T-cell (primary cell): ENCODE data around the gene USP37. TPM values are rescaled to one million over a fixed set of nuclear protein-coding genes. Genes with fewer than 3 reads are reported as not detected.

Experiments
- ATAC-seq, 4 experiments: fragments of 200-7000 bp in 3 of 4; fragments of 150-1000 bp in 1 of 4; cut with Tn5 transposase; replicated peaks in 1 of 4; 1 replicate in 3 of 4; 2 replicates in 1 of 4; pipeline ENCODE4 v1.10.0; 2021; ENCODE audit warnings: moderate library complexity in 3 of 4, mild to moderate bottlenecking in 2 of 4, moderate number of reproducible peaks in 1 of 4
- CTCF ChIA-PET, 2 donors: fragments of 300-600 bp; sonication (Branson Sonifier 250); formaldehyde crosslinking; loops; one replicate each; lab custom pipeline; 2022; ENCODE audit warnings: antibody characterized with exemption in 2 of 2; lab: Charles Lee
- POLR2A ChIA-PET, 2 donors: fragments of 300-600 bp; sonication (Branson Sonifier 250); formaldehyde crosslinking; loops; one replicate each; lab custom pipeline; 2022; ENCODE audit warnings: antibody characterized with exemption in 2 of 2; lab: Charles Lee
- DNase-seq, 35 experiments: peaks; one replicate each; pipeline versions ENCODE4 v3.0.0 to v3.0.0-alpha.2; 2013 to 2023
- H3K27ac ChIP-seq: one replicate; pipeline ENCODE4 v1.5.1; 2013; ENCODE audit warnings: low read length
- H3K27me3 ChIP-seq, 2 experiments: replicated peaks in 1 of 2; 1 replicate in 1 of 2; 2 replicates in 1 of 2; pipeline versions ENCODE4 v1.6.1 to v1.7.0; 2013; ENCODE audit warnings: low read length in 1 of 2, mixed read lengths in 1 of 2; ENCODE audit not compliant: control insufficient read depth in 2 of 2, insufficient read depth in 2 of 2; ENCODE audit errors: extremely low read depth in 1 of 2
- H3K36me3 ChIP-seq, 2 donors: 1 replicate in 1 of 2; 2 replicates in 1 of 2; pipeline versions ENCODE4 v1.6.1 to v1.7.0; 2013; ENCODE audit warnings: low read length in 1 of 2; ENCODE audit not compliant: control insufficient read depth in 2 of 2, insufficient read depth in 1 of 2; ENCODE audit errors: extremely low read depth in 1 of 2
- H3K4me1 ChIP-seq, 2 experiments: 1 replicate in 1 of 2; 2 replicates in 1 of 2; pipeline versions ENCODE4 v1.6.1 to v1.7.0; 2013; ENCODE audit warnings: low read length in 2 of 2, mixed read lengths in 1 of 2; ENCODE audit not compliant: insufficient read depth in 2 of 2, control insufficient read depth in 1 of 2; ENCODE audit errors: extremely low read depth in 1 of 2
- H3K4me3 ChIP-seq, 2 donors: 1 replicate in 1 of 2; 2 replicates in 1 of 2; pipeline versions ENCODE4 v1.5.1 to v1.7.0; 2013; ENCODE audit warnings: mild to moderate bottlenecking in 2 of 2, low read length in 1 of 2, moderate library complexity in 1 of 2; ENCODE audit not compliant: control insufficient read depth in 1 of 2; ENCODE audit errors: extremely low read depth in 1 of 2
- H3K9me3 ChIP-seq: 2 replicates; pipeline ENCODE4 v1.7.0; 2013
- H3K27ac Mint-ChIP-seq, 2 donors: one replicate each; pipeline ENCODE4 v1.8.0; 2020 to 2021; ENCODE audit warnings: mild to moderate bottlenecking in 2 of 2, mixed read lengths in 2 of 2
- H3K27me3 Mint-ChIP-seq, 2 donors: one replicate each; pipeline ENCODE4 v1.8.0; 2021 to 2022; ENCODE audit warnings: mixed read lengths in 2 of 2
- H3K36me3 Mint-ChIP-seq: one replicate; pipeline ENCODE4 v1.8.0; 2021; ENCODE audit warnings: mixed read lengths
- H3K4me1 Mint-ChIP-seq, 3 donors: one replicate each; pipeline ENCODE4 v1.8.0; 2020 to 2022; ENCODE audit warnings: mixed read lengths in 3 of 3, mild to moderate bottlenecking in 1 of 3
- H3K4me3 Mint-ChIP-seq, 3 donors: one replicate each; pipeline ENCODE4 v1.8.0; 2020 to 2022; ENCODE audit warnings: mild to moderate bottlenecking in 3 of 3, mixed read lengths in 3 of 3, moderate library complexity in 3 of 3
- H3K9me3 Mint-ChIP-seq, 3 donors: one replicate each; pipeline ENCODE4 v1.8.0; 2020 to 2022; ENCODE audit warnings: mixed read lengths in 3 of 3
- WGBS: methylation state at CpG from one replicate; pipeline ENCODE4 v1.1.5; 2013; ENCODE audit warnings: missing lambda C conversion rate; ENCODE audit not compliant: insufficient coverage; 5-methylcytosine and 5-hydroxymethylcytosine counted together
- total RNA-seq, 35 experiments: library from RNA in 6 of 35; stranded (reverse) in 6 of 35; fragments of 120-200 nt in 1 of 35; gene quantifications; one replicate each; pipeline versions ENCODE4 v1.2.1 to v1.2.4 and lab custom pipeline; 2013 to 2026

Gene USP37
- total RNA-seq, 5 donors from 2014 or later (not counting 1 experiment from before 2014, with no cell fraction given): 19.5 to 28.8 (median 22.9) TPM

- H3K27ac Mint-ChIP-seq: no peak overlapping the region
- CTCF ChIA-PET: no interaction called here
Measured at GRCh38 chr2:218421027-218421426, 147.1 kb downstream of the USP37 start.

GRCh38 chr2:218419630-218420216, 148.4 kb downstream of the USP37 start:
- no peak for DNase-seq
- ChIA-PET CTCF (interaction anchor here in 1 of 2 donors (0.6 to 0.7 kb wide), 2 partner anchors 33 to 63 kb away, joined by 3 to 8 read pairs; partner anchors contain the start of gene CATIP), POLR2A (interaction anchor here in 1 of 2 donors (0.6 kb wide), 2 partner anchors 15 to 74 kb away, joined by 3 read pairs; no protein-coding TSS in a partner anchor)
- H3K9me3 ChIP-seq: no peaks in the 10 kb centered on the region
- H3K4me3 Mint-ChIP-seq: no peak overlapping the region
- no peak for ATAC-seq
- no peaks in the 10 kb centered on the region for H3K9me3 Mint-ChIP-seq
- no peak overlapping the region for H3K4me3 ChIP-seq
- H3K36me3 Mint-ChIP-seq: no peaks in the 10 kb centered on the region
- H3K27ac ChIP-seq: no peak overlapping the region
- H3K27me3 Mint-ChIP-seq: no peaks in the 10 kb centered on the region
- H3K36me3 ChIP-seq: no peaks in the 10 kb centered on the region
- H3K27me3 ChIP-seq: peaks cover 0 to 8% of the 10 kb centered on the region in 2 experiments
- H3K4me1 Mint-ChIP-seq: peaks cover 0 to 8% (median 0%) of the 10 kb centered on the region in 3 donors
- no peak overlapping the region for H3K27ac Mint-ChIP-seq
- H3K4me1 ChIP-seq: no peaks in the 10 kb centered on the region
- no CpG with 5 or more reads among the region's 7 CpGs for WGBS

More at GRCh38 chr2:218421027-218421426, 147.1 kb downstream of the USP37 start:
- Mint-ChIP-seq H3K36me3 (no peaks in the 10 kb centered on the region), H3K4me3 (no peak overlapping the region), H3K9me3 (no peaks in the 10 kb centered on the region), H3K4me1 (peaks cover 0 to 8% (median 0%) of the 10 kb centered on the region in 3 donors), H3K27me3 (no peaks in the 10 kb centered on the region)
- no peak overlapping the region for H3K27ac ChIP-seq
- H3K9me3 ChIP-seq: no peaks in the 10 kb centered on the region
- H3K4me3 ChIP-seq: no peak overlapping the region
- no peaks in the 10 kb centered on the region for H3K4me1 ChIP-seq
- no peak for ATAC-seq
- WGBS: 97% methylated on average over 2 of the region's 2 CpGs
- no peaks in the 10 kb centered on the region for H3K36me3 ChIP-seq
- peaks cover 0 to 15% of the 10 kb centered on the region in 2 experiments for H3K27me3 ChIP-seq
- POLR2A ChIA-PET: no interaction called here
- DNase-seq: no peak

- Histone ChIP-seq H3K4me1 (no peaks in the 10 kb centered on the region), H3K36me3 (no peaks in the 10 kb centered on the region), H3K27ac (no peak within 1 kb of the TSS), H3K4me3 (no peak within 1 kb of the TSS), H3K27me3 (peaks cover 0 to 5% of the 10 kb centered on the region in 2 experiments), H3K9me3 (no peaks in the 10 kb centered on the region)
- CTCF ChIA-PET: no interaction called here
- Mint-ChIP-seq H3K27me3 (no peaks in the 10 kb centered on the region), H3K27ac (no peak within 1 kb of the TSS), H3K36me3 (no peaks in the 10 kb centered on the region), H3K9me3 (no peaks in the 10 kb centered on the region), H3K4me1 (peaks cover 0 to 8% (median 0%) of the 10 kb centered on the region in 3 donors), H3K4me3 (no peak within 1 kb of the TSS)
- POLR2A ChIA-PET: no interaction called here
- no peak for DNase-seq
- no peak for ATAC-seq
- WGBS: 84% methylated on average over 9 of the region's 9 CpGs
Measured at GRCh38 chr2:218418717-218419458, 149.3 kb downstream of the USP37 start, which contains the start of gene VIL1. TSS of gene VIL1 (plus strand) at chr2:218419123. CDS start at chr2:218423779, 4,656 bp downstream.

GRCh38 chr2:218418321-218418716, 149.8 kb downstream of the USP37 start:
- Histone ChIP-seq H3K9me3 (no peaks in the 10 kb centered on the region), H3K4me3 (no peak overlapping the region), H3K27ac (no peak overlapping the region), H3K36me3 (no peaks in the 10 kb centered on the region), H3K27me3 (peaks cover 0 to 5% of the 10 kb centered on the region in 2 experiments), H3K4me1 (no peaks in the 10 kb centered on the region)
- WGBS: no CpG with 5 or more reads among the region's 5 CpGs
- H3K4me1 Mint-ChIP-seq: peaks cover 0 to 8% (median 0%) of the 10 kb centered on the region in 3 donors
- ChIA-PET CTCF (no interaction called here), POLR2A (no interaction called here)
- H3K9me3 Mint-ChIP-seq: no peaks in the 10 kb centered on the region
- no peak overlapping the region for H3K4me3 Mint-ChIP-seq
- ATAC-seq (no peak), DNase-seq (no peak)
- no peak overlapping the region for H3K27ac Mint-ChIP-seq
- H3K27me3 Mint-ChIP-seq: no peaks in the 10 kb centered on the region
- no peaks in the 10 kb centered on the region for H3K36me3 Mint-ChIP-seq

- peaks cover 44 to 57% (median 51%) of the 10 kb centered on the region in 3 donors for H3K4me1 Mint-ChIP-seq
- no peak for ATAC-seq
- Histone ChIP-seq H3K27ac (no peak overlapping the region), H3K9me3 (no peaks in the 10 kb centered on the region), H3K4me3 (peak overlapping the region in 1 of 2 donors; percentile 60), H3K4me1 (peaks cover 18 to 57% of the 10 kb centered on the region in 2 experiments), H3K36me3 (peaks cover 14 to 19% of the 10 kb centered on the region in 2 donors), H3K27me3 (no peaks in the 10 kb centered on the region)
- peaks cover 13% of the 10 kb centered on the region for H3K36me3 Mint-ChIP-seq
- H3K9me3 Mint-ChIP-seq: no peaks in the 10 kb centered on the region
- ChIA-PET POLR2A (no interaction called here), CTCF (interaction anchor here in 1 of 2 donors (0.6 to 1.4 kb wide), 3 partner anchors 14 to 109 kb away, joined by 3 to 4 read pairs (median 4); no protein-coding TSS in a partner anchor)
- 94% methylated on average over 7 of the region's 8 CpGs for WGBS
- DNase-seq: no peak
- peak overlapping the region; percentile 11 to 25 for H3K27ac Mint-ChIP-seq
- no peaks in the 10 kb centered on the region for H3K27me3 Mint-ChIP-seq
- peak overlapping the region in 1 of 3 donors; percentile 95 for H3K4me3 Mint-ChIP-seq
Measured at GRCh38 chr2:218407717-218408116, 160.4 kb downstream of the USP37 start.

- 5% methylated on average over 4 of the region's 13 CpGs for WGBS
- Histone ChIP-seq H3K27ac (peak overlapping the region; percentile 71), H3K9me3 (no peaks in the 10 kb centered on the region), H3K4me1 (peaks cover 18 to 61% of the 10 kb centered on the region in 2 experiments), H3K4me3 (peak overlapping the region; percentile 49 to 60), H3K36me3 (peaks cover 14 to 25% of the 10 kb centered on the region in 2 donors), H3K27me3 (no peaks in the 10 kb centered on the region)
- Mint-ChIP-seq H3K4me3 (peak overlapping the region; percentile 75 to 95 (median 79)), H3K27ac (peak overlapping the region; percentile 87 to 91), H3K27me3 (no peaks in the 10 kb centered on the region), H3K36me3 (peaks cover 13% of the 10 kb centered on the region), H3K9me3 (no peaks in the 10 kb centered on the region), H3K4me1 (peaks cover 45 to 52% (median 52%) of the 10 kb centered on the region in 3 donors)
- DNase-seq (peak; percentile 41 to 84 (median 65)), ATAC-seq (peak; percentile 8 to 64 (median 38))
- POLR2A ChIA-PET: no interaction called here
- CTCF ChIA-PET: interaction anchor here (0.9 to 1.4 kb wide), 7 partner anchors 11 to 161 kb away, joined by 3 to 8 read pairs (median 4); partner anchors contain the start of genes AAMP (in 1 of the 2), PNKD (in 1 of the 2) and USP37 (in 1 of the 2)
Measured at GRCh38 chr2:218406949-218407618, 161.1 kb downstream of the USP37 start.
